H9 (cell line): ENCODE results near the gene DYNLT4. TPM values are rescaled to one million over a fixed set of nuclear protein-coding genes. Genes with fewer than 3 reads are reported as not detected.

Experiments
- DNase-seq: peaks from one replicate; pipeline ENCODE4 v3.0.0-alpha.2; 2017
- H2AFZ ChIP-seq: one replicate; pipeline ENCODE4 v1.6.1; 2013; ENCODE audit warnings: mild to moderate bottlenecking, low read length, control low read depth, moderate library complexity
- H2AK5ac ChIP-seq: 2 replicates; pipeline ENCODE4 v1.6.1; 2013; ENCODE audit warnings: low read length, control low read depth, mixed read lengths; ENCODE audit not compliant: insufficient read length
- H2BK120ac ChIP-seq: one replicate; pipeline ENCODE4 v1.6.1; 2013; ENCODE audit warnings: low read depth, mild to moderate bottlenecking, low read length, control low read depth, inconsistent platforms; ENCODE audit not compliant: poor library complexity, severe bottlenecking
- H2BK12ac ChIP-seq: 2 replicates; pipeline ENCODE4 v1.6.1; 2013; ENCODE audit warnings: low read length, control low read depth, mixed read lengths, low read depth; ENCODE audit not compliant: insufficient read length
- H2BK15ac ChIP-seq: 2 replicates; pipeline ENCODE4 v1.6.1; 2013; ENCODE audit warnings: low read depth, low read length, control low read depth
- H2BK20ac ChIP-seq: one replicate; pipeline ENCODE4 v1.6.1; 2013; ENCODE audit warnings: low read depth, mild to moderate bottlenecking, low read length, control low read depth, inconsistent platforms; ENCODE audit not compliant: poor library complexity, severe bottlenecking
- H2BK5ac ChIP-seq: 2 replicates; pipeline ENCODE4 v1.6.1; 2013; ENCODE audit warnings: low read length, control low read depth, mixed read lengths; ENCODE audit not compliant: insufficient read length
- H3K14ac ChIP-seq: 2 replicates; pipeline ENCODE4 v1.6.1; 2013; ENCODE audit warnings: low read length, control low read depth; ENCODE audit not compliant: insufficient read depth
- H3K18ac ChIP-seq: 2 replicates; pipeline ENCODE4 v1.6.1; 2013; ENCODE audit warnings: low read depth, mild to moderate bottlenecking, mixed read lengths, low read length, control low read depth; ENCODE audit not compliant: insufficient read length
- H3K23ac ChIP-seq: 2 replicates; pipeline ENCODE4 v1.6.1; 2013; ENCODE audit warnings: low read length, control low read depth, mixed read lengths, low read depth; ENCODE audit not compliant: insufficient read length
- H3K23me2 ChIP-seq: 2 replicates; pipeline ENCODE4 v1.6.1; 2013; ENCODE audit warnings: low read depth, mild to moderate bottlenecking, mixed read lengths, low read length, control low read depth; ENCODE audit not compliant: insufficient read length, poor library complexity, severe bottlenecking
- H3K27ac ChIP-seq: 2 replicates; pipeline ENCODE4 v1.5.1; 2013; ENCODE audit warnings: low read length, control low read depth, mixed read lengths, low read depth; ENCODE audit not compliant: insufficient read length
- H3K27me3 ChIP-seq: 2 replicates; pipeline ENCODE4 v1.6.1; 2013; ENCODE audit warnings: low read length, control low read depth, inconsistent platforms; ENCODE audit not compliant: insufficient read depth
- H3K4ac ChIP-seq: 2 replicates; pipeline ENCODE4 v1.6.1; 2013; ENCODE audit warnings: low read depth, mild to moderate bottlenecking, control low read depth, inconsistent platforms, low read length, moderate library complexity
- H3K4me1 ChIP-seq: 2 replicates; pipeline ENCODE4 v1.6.1; 2013; ENCODE audit warnings: low read length, control low read depth, inconsistent platforms; ENCODE audit not compliant: insufficient read depth
- H3K4me2 ChIP-seq: 2 replicates; pipeline ENCODE4 v1.6.1; 2013; ENCODE audit warnings: low read length, control low read depth, mixed read lengths; ENCODE audit not compliant: insufficient read length, insufficient read depth
- H3K56ac ChIP-seq: 2 replicates; pipeline ENCODE4 v1.6.1; 2013; ENCODE audit warnings: low read depth, mild to moderate bottlenecking, mixed read lengths, low read length, control low read depth; ENCODE audit not compliant: insufficient read length
- H3K79me1 ChIP-seq: 2 replicates; pipeline ENCODE4 v1.6.1; 2013; ENCODE audit warnings: low read depth, mild to moderate bottlenecking, moderate library complexity, low read length, control low read depth, inconsistent platforms; ENCODE audit not compliant: insufficient read depth, poor library complexity, severe bottlenecking
- H3K79me2 ChIP-seq: 2 replicates; pipeline ENCODE4 v1.6.1; 2013; ENCODE audit warnings: low read length, control low read depth, inconsistent platforms; ENCODE audit not compliant: insufficient read depth
- H3K9ac ChIP-seq: 2 replicates; pipeline ENCODE4 v1.6.1; 2013; ENCODE audit warnings: low read length, control low read depth, mixed read lengths; ENCODE audit not compliant: insufficient read length; ENCODE audit errors: extremely low read depth
- H3K9me3 ChIP-seq: one replicate; pipeline ENCODE4 v1.6.1; 2013; ENCODE audit warnings: low read depth, low read length, inconsistent platforms; ENCODE audit not compliant: control insufficient read depth
- H3T11ph ChIP-seq: one replicate; pipeline ENCODE4 v1.6.1; 2013; ENCODE audit warnings: mild to moderate bottlenecking, low read length, control low read depth, inconsistent platforms
- H4K20me1 ChIP-seq: one replicate; pipeline ENCODE4 v1.6.1; 2013; ENCODE audit not compliant: control insufficient read depth, insufficient read length, insufficient read depth
- H4K5ac ChIP-seq: 2 replicates; pipeline ENCODE4 v1.6.1; 2013; ENCODE audit warnings: low read depth, mild to moderate bottlenecking, mixed read lengths, low read length, control low read depth; ENCODE audit not compliant: insufficient read length
- H4K8ac ChIP-seq: replicated peaks from 2 replicates; pipeline ENCODE4 v1.6.1; 2013; ENCODE audit warnings: low read length, control low read depth, mixed read lengths, low read depth; ENCODE audit not compliant: insufficient read length
- H4K91ac ChIP-seq: 2 replicates; pipeline ENCODE4 v1.6.1; 2013; ENCODE audit warnings: low read depth, mild to moderate bottlenecking, moderate library complexity, mixed read lengths, low read length, control low read depth; ENCODE audit not compliant: insufficient read length
- H3K27ac Mint-ChIP-seq, 3 experiments: 2 replicates in 2 of 3; 3 replicates in 1 of 3; pipeline ENCODE4 v1.8.0; 2020 to 2021; ENCODE audit warnings: mixed read lengths in 3 of 3, mild to moderate bottlenecking in 1 of 3, moderate library complexity in 1 of 3
- H3K27me3 Mint-ChIP-seq: 2 replicates; pipeline ENCODE4 v1.8.0; 2021; ENCODE audit warnings: low read depth, mild to moderate bottlenecking, moderate library complexity, mixed read lengths
- H3K36me3 Mint-ChIP-seq, 3 experiments: 2 replicates in 2 of 3; 3 replicates in 1 of 3; pipeline ENCODE4 v1.8.0; 2020 to 2021; ENCODE audit warnings: low read depth in 3 of 3, mixed read lengths in 3 of 3; ENCODE audit not compliant: insufficient read depth in 1 of 3
- H3K4me1 Mint-ChIP-seq, 2 experiments: 2 replicates each; pipeline ENCODE4 v1.8.0; 2020; ENCODE audit warnings: mixed read lengths in 2 of 2
- H3K4me3 Mint-ChIP-seq, 2 experiments: 2 replicates in 1 of 2; 3 replicates in 1 of 2; pipeline ENCODE4 v1.8.0; 2020 to 2021; ENCODE audit warnings: mild to moderate bottlenecking in 2 of 2, mixed read lengths in 2 of 2, moderate library complexity in 1 of 2
- H3K9me3 Mint-ChIP-seq, 2 experiments: 2 replicates in 1 of 2; 3 replicates in 1 of 2; pipeline ENCODE4 v1.8.0; 2020; ENCODE audit warnings: mild to moderate bottlenecking in 2 of 2, mixed read lengths in 2 of 2, moderate library complexity in 1 of 2
- CTCF ChIP-seq: fragments of 200-600 bp; sonication (generic); conservative IDR thresholded peaks from 3 replicates; pipeline ENCODE4 v1.8.0; 2021; ENCODE audit warnings: antibody characterized with exemption, mild to moderate bottlenecking
- whole genome bisulfite sequencing: extraction: QIAGEN DNeasy Blood & Tissue Kit; methylation state at CpG from one replicate; pipeline ENCODE4 v1.1.7; 2013; ENCODE audit warnings: missing lambda C conversion rate, low lambda C conversion rate, mixed read lengths; ENCODE audit not compliant: insufficient read length; ENCODE audit errors: extremely low coverage; 5-methylcytosine and 5-hydroxymethylcytosine counted together
- total RNA-seq: library from RNA; stranded (reverse); gene quantifications from 2 replicates; pipeline ENCODE4 v1.2.1, GENCODE V29; 2021

DYNLT4 gene
- total RNA-seq, 1 experiment from 2014 or later: not detected

- H3K27ac ChIP-seq: no peak overlapping the region
- peaks cover 8% of the 10 kb centered on the region for H3K23me2 ChIP-seq
- no peak overlapping the region for H3K56ac ChIP-seq
- H3K4me2 ChIP-seq: no peak overlapping the region
- DNase-seq: peak; percentile 36
- peak overlapping the region; percentile 19 for H4K91ac ChIP-seq
- H2AK5ac ChIP-seq: no peak overlapping the region
- H3K4me3 Mint-ChIP-seq: no peak overlapping the region
- WGBS: no CpG with 5 or more reads among the region's 20 CpGs
- H2BK120ac ChIP-seq: no peak overlapping the region
- H3K4me1 Mint-ChIP-seq: peaks cover 38 to 40% of the 10 kb centered on the region in 2 experiments
- H3K27ac Mint-ChIP-seq: peak overlapping the region; percentile 31 to 92 (median 88); a peak in 4 of 7 replicates
- no peaks in the 10 kb centered on the region for H4K20me1 ChIP-seq
- H3K27me3 Mint-ChIP-seq: peaks cover 3% of the 10 kb centered on the region
- H3K9me3 ChIP-seq: no peaks in the 10 kb centered on the region
- no peaks in the 10 kb centered on the region for H3K9me3 Mint-ChIP-seq
- no peak overlapping the region for H2BK12ac ChIP-seq
- H3K27me3 ChIP-seq: no peaks in the 10 kb centered on the region
- no peak overlapping the region for H2BK20ac ChIP-seq
- H3K4me1 ChIP-seq: peaks cover 10% of the 10 kb centered on the region; the same call in 1 of the 2 replicates
- no peak overlapping the region for H3K4ac ChIP-seq
- no peak overlapping the region for H3T11ph ChIP-seq
- H3K79me1 ChIP-seq: no peaks in the 10 kb centered on the region
- no peaks in the 10 kb centered on the region for H3K79me2 ChIP-seq
- no peak overlapping the region for H3K14ac ChIP-seq
- no peak overlapping the region for H2BK5ac ChIP-seq
- no peak overlapping the region for H3K9ac ChIP-seq
- TF ChIP-seq CTCF: no peak; the same call in 2 of the 3 replicates
- no peak overlapping the region for H2AFZ ChIP-seq
- no peak overlapping the region for H3K23ac ChIP-seq
- no peak overlapping the region for H3K18ac ChIP-seq
- H2BK15ac ChIP-seq: no peak overlapping the region
- H3K36me3 Mint-ChIP-seq: peaks cover 3 to 44% (median 26%) of the 10 kb centered on the region in 3 experiments
- no peak overlapping the region for H4K8ac ChIP-seq
- H4K5ac ChIP-seq: no peak overlapping the region
Observed at GRCh38 chr1:44805311-44806024, 1.7 kb downstream of the DYNLT4 start.
